HG03575 (cell line): ENCODE data around the gene PNPLA2.

ENCODE experiments used
- ATAC-seq: cut with Tn5 transposase; IDR thresholded peaks from one replicate; pipeline ENCODE4 v1.9.1; 2021; ENCODE audit not compliant: unreplicated experiment, insufficient number of reproducible peaks, low FRiP score; ENCODE audit errors: extremely low read depth

The PNPLA2 gene

GRCh38 chr11:782264-783174 is 36.2 kb upstream of the PNPLA2 start:
- ATAC-seq, result no peak

- no peak for ATAC-seq
Observed at GRCh38 chr11:783581-784015, 35.1 kb upstream of the PNPLA2 start.

- ATAC-seq, result no peak
Observed at GRCh38 chr11:786235-787083, 32.3 kb upstream of the PNPLA2 start.

- ATAC-seq, result no peak
Observed at GRCh38 chr11:787084-787675, 31.5 kb upstream of the PNPLA2 start.

GRCh38 chr11:788009-788640 is 30.6 kb upstream of the PNPLA2 start:
- ATAC-seq, result no peak

- ATAC-seq, result no peak
Observed at GRCh38 chr11:788953-789940, 29.5 kb upstream of the PNPLA2 start.

- no peak for ATAC-seq
Observed at GRCh38 chr11:789943-790342, 28.8 kb upstream of the PNPLA2 start, which contains the start of gene CEND1. Gene CEND1 (minus strand): TSS chr11:790090. CDS start chr11:788576, 1,514 bp downstream.

GRCh38 chr11:790721-791564 is 27.8 kb upstream of the PNPLA2 start:
- no peak for ATAC-seq

- ATAC-seq, result no peak
Observed at GRCh38 chr11:791658-792534, 26.8 kb upstream of the PNPLA2 start.

- no peak for ATAC-seq
Observed at GRCh38 chr11:792535-792821, 26.2 kb upstream of the PNPLA2 start.

- no peak for ATAC-seq
Observed at GRCh38 chr11:792873-793272, 25.8 kb upstream of the PNPLA2 start.

GRCh38 chr11:793556-793955 is 25.2 kb upstream of the PNPLA2 start:
- no peak for ATAC-seq

GRCh38 chr11:794013-794765 is 24.5 kb upstream of the PNPLA2 start:
- no peak for ATAC-seq

- ATAC-seq, result no peak
Observed at GRCh38 chr11:794766-795633, 23.7 kb upstream of the PNPLA2 start.
